Medulla oblongata (tissue), 1 donor: ENCODE measurements around the gene SMG9.
"Not testable (repeated sequence)": the region's sequence is repeated elsewhere in the genome, so short reads cannot be mapped to it uniquely, and the experiment has no call there.

Experiments
- DNase-seq: peaks from one replicate; pipeline ENCODE4 v3.0.0-alpha.2; 2015; ENCODE audit errors: extremely low spot score

SMG9 gene

DNA sequence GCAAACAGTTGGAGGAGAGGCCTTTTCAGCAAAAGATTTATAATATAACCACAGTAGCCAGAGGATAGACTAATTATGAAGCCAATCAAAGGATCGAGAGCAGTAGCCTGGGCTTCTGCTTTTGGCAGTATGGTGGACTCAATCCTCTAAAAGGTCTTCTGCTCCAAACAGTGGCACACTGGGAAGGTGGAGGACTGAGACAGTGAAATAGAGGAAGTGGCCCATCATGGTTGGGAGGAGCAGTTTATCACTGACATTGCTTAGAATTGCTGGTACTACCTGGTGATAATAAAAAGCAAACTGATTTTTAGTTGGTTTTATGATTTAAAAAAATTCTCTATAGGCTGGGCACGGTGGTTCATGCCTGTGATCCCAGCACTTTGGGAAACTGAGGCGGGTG, 63.9 kb downstream of the SMG9 start:
- DNase-seq = no peak

DNA sequence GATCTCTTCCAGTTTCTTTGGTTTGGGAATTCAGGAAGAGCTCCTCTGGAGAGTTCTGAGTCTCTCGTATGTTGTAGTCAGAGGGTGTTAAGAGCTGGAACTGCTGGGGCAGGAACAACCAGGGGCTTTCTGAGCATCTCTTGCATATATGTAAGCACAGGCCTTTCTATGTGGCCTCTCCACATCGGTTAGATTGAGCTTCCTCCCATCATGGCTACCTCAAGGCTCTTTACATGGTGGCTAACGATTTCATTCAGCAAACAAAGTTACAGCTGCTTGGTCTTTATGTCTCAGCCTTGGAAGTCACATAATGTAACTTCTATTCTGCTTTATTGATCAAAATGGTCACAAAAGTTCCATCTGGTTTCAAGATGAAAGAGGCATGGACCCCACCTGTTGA, 64.3 kb downstream of the SMG9 start:
- no peak for DNase-seq

DNA sequence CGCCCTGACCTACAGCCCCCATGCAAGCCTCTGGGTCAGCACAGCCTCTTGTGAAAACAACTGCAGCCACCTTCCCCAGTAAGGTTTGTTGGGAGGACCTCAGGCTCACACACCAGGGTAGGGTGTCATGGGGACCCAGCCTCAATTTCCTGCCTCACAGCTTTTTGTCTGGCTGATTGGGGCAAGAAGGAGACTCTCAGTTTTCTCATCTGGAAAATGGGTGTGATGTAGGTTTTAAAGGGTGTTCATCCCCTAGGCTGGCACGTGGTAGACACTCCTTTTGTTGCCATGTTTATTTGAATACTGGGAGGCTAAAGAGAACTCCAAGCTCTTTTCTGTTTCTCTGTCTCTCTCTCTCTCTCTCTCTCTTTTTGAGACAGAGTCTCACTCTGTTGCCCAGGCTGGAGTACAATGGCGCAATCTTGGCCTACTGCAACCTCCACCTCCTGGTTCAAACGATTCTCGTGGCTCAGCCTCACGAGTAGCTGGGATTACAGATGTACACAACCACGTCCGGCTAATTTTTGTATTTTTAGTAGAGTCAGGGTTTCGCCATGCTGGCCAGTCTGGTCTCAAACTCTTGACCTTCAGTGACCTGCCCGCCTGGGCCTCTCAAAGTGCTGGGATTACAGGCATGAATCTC, 66.6 kb downstream of the SMG9 start:
- DNase-seq = no peak

DNA sequence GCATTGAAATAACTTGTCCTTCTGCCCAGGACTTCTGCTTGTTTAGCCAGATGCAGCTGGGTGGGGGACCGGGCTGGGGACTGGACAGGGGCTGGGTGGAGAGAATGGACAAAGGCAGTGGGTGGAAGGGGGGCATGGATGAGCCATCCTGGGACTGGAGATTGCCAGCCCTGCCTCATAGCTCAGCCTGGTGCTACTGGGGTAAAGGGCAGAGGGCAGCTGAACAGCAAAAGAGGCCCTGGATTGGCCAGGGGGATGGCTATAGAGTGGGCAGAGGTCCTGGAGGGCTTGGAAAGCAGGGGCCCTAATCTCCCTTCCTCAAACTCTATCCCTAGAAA, 67.1 kb downstream of the SMG9 start:
- no peak for DNase-seq

DNA sequence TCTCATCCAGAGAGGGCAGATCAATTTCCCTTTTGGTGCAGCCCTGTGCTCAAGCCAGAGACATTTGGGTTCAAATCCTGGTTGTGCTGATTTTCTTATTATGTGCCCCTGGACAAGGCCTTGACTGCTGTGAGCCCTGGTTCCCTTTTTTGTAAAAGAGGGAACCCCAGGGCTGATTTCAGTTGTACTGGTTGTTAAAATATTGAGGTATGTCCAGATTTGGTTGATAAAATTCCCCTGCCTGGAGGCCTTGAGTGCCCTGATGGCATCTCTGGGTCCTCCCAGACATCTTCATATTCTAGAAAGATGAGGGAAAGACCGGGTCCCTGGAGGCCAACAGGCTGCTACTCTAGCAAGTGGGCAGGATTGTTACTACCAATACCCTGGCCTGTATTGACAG, 70.4 kb downstream of the SMG9 start:
- DNase-seq = no peak

DNA sequence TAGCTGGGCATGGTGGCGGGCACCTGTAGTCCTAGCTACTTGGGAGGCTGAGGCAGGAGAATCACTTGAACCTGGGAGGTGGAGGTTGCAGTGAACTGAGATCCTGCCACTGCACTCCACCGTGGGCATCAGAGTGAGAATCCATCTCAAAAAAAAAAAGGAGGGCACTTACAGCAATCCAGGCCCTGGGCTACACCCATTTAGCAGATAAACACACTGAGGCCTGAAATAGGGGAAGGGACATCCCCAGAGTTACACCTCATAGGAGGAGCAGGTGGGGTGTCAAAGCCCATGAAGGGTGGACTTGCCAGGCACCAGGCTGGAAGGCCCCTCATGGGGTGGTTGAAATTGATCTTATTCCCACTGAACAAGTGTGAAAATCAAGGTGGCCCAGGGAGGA, 70.9 kb downstream of the SMG9 start:
- DNase-seq = no peak

DNA sequence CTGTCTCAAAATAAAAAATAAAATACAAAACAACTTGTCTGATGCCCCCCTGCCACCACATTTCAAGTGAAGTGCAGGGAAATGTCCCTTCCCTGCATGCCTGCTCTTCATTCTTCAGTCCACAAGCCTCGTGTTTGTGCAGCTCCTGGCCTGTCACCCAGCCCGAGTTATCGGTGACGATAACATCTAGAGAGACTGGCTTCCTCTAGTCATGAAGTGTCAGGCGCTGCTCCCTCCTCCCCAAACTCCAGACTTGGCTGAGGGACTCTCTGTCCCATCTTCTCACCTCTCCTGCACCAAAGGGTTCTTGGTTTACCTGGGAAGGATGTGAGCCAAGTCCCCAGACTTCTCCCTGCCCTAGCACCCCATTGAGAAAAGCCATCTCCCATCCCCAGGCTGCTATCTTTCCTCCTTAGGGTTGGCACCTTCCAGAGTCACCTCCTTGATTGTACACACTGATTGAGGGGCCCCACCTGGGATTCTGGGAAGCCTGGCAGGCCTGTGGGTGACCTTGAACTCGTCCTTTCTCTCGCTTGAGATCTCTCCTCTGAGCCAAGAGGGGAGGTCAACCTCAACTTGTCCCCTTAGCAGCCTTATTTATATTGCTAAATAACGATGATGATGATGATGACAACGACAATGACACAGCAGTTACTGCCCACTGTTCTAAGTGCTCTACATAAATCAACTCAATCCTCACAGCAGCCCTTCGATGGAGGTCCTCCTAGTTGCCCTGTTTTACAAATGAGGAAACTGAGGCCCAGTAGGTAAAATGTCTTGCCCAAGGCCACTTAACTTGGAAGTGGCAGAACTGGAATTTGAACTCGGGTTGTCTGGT, 71.7 kb downstream of the SMG9 start:
- no peak for DNase-seq

DNA sequence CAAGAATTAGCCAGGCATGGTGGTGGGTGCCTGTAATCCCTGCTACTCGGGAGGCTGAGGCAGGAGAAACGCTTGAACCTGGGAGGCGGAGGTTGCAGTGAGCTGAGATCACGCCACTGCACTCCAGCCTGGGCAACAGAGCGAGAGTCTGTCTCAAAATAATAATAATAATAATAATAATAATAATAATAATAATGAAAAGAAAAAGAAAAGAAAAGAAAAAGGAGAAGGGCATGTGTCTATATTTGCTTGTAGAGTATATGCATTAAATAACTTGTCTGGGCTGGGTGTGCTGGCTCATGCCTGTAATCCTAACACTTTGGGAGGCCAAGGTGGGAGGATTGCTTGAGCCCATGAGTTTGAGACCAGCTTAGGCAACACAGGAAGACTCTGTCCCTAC, 72.5 kb downstream of the SMG9 start:
- DNase-seq = not testable (repeated sequence)

DNA sequence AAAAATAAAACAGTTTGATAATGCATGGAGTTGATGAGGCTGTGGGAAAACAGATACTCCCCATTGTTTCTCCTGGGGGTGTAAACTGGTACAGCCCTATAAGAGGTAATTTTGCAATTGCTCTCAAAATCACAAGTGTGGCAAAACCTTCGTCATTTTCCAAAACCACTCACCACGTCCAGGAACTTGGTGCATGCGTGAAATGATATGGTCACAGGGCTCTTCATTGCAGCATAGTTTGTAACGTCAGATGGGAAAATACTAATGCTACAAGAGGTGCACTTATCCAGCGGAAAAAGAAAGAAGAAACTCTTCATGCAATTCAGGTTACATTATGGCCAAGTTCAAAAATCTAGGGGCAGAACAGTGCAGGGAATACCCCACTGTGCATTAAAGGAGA, 72.9 kb downstream of the SMG9 start:
- no peak for DNase-seq

DNA sequence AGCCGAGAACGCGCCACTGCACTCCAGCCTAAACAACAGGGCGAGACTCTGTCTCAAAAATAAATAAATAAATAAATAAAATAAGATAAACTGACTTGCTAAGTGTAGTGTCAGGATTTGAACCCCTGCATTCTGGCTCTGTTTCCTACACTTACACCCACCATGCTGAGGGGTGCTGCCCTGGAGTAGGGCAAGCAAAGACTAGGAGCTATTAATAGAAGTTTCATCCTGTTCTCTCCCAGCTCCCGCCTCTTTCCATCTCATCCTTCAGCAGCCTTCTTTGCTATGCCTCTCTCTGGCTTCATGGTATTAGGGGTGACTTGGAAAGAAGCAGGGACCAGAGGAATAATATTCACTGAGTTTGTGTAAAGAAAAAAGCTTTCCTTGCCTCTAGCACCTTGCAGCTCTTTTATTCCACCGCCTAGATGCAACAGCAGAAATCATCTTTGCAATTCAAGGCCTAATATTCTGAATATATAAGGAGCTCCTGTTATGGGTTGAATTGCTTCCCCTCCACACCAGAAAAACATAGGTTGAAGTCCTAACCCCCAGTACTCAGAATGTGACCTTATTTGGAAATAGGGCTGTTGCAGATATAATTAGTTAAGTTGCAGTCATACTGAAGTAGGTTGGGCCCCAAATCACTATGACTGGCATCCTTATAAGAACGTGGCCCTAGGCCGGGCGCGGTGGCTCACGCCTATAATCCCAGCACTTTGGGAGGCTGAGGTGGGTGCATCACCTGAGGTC, 76.1 kb downstream of the SMG9 start:
- DNase-seq = no peak
